Loucy (cell line): ENCODE results near the gene H2AZ2.

Experiments
- H2AFZ ChIP-seq: fragments of 200-600 bp; sonication (generic); 2 replicates; pipeline ENCODE4 v1.6.0; 2016; ENCODE audit warnings: antibody characterized with exemption, mild to moderate bottlenecking, low read length, moderate library complexity
- H3F3A ChIP-seq: fragments of 200-600 bp; 2 replicates; pipeline ENCODE4 v1.6.0; 2016; ENCODE audit warnings: antibody characterized with exemption, low read depth, mild to moderate bottlenecking
- H3K27me3 ChIP-seq: fragments of 200-600 bp; sonication (generic); 2 replicates; pipeline ENCODE4 v1.6.1; 2014; ENCODE audit warnings: low read length, mild to moderate bottlenecking; ENCODE audit not compliant: insufficient read depth, poor library complexity, severe bottlenecking
- H3K36me3 ChIP-seq: fragments of 200-600 bp; sonication (generic); 2 replicates; pipeline ENCODE4 v1.6.1; 2016; ENCODE audit warnings: low read length; ENCODE audit not compliant: insufficient read depth
- H3K4me1 ChIP-seq: fragments of 200-600 bp; sonication (generic); 2 replicates; pipeline ENCODE4 v1.5.1; 2014; ENCODE audit warnings: low read length, mild to moderate bottlenecking; ENCODE audit not compliant: insufficient read depth, poor library complexity, severe bottlenecking
- H3K4me2 ChIP-seq: fragments of 200-600 bp; sonication (generic); 2 replicates; pipeline ENCODE4 v1.6.0; 2014; ENCODE audit warnings: antibody characterized with exemption, low read length, low read depth, mild to moderate bottlenecking; ENCODE audit not compliant: poor library complexity, severe bottlenecking
- H3K4me3 ChIP-seq: fragments of 200-600 bp; sonication (generic); 2 replicates; pipeline ENCODE4 v1.5.1; 2014; ENCODE audit warnings: low read length, mild to moderate bottlenecking, mixed read lengths; ENCODE audit not compliant: poor library complexity, severe bottlenecking
- H3K79me2 ChIP-seq: fragments of 200-600 bp; sonication (generic); 2 replicates; pipeline ENCODE4 v1.6.1; 2014; ENCODE audit warnings: low read length; ENCODE audit not compliant: insufficient read depth
- H3K9ac ChIP-seq: fragments of 200-600 bp; sonication (generic); 2 replicates; pipeline ENCODE4 v1.6.0; 2014; ENCODE audit warnings: mild to moderate bottlenecking, low read depth, low read length, moderate library complexity; ENCODE audit not compliant: poor library complexity, severe bottlenecking
- H3K9me2 ChIP-seq: fragments of 200-600 bp; sonication (generic); replicated peaks from 2 replicates; pipeline ENCODE4 v1.6.1; 2016; ENCODE audit warnings: low read depth, low read length, mixed read lengths
- H3K9me3 ChIP-seq: fragments of 200-600 bp; sonication (generic); 2 replicates; pipeline ENCODE4 v1.6.1; 2014; ENCODE audit warnings: mild to moderate bottlenecking, antibody characterized with exemption, low read length, low read depth; ENCODE audit not compliant: insufficient read depth
- H4K20me1 ChIP-seq: fragments of 200-600 bp; sonication (generic); 2 replicates; pipeline ENCODE4 v1.6.0; 2014; ENCODE audit warnings: antibody characterized with exemption, low read length, mild to moderate bottlenecking; ENCODE audit not compliant: insufficient read depth, poor library complexity, severe bottlenecking
- EZH2phosphoT487 ChIP-seq: fragments of 200-600 bp; IDR thresholded peaks from 2 replicates; pipeline ENCODE4 v1.6.1; 2018; ENCODE audit warnings: antibody characterized with exemption, mild to moderate bottlenecking, moderate library complexity, borderline replicate concordance
- TF ChIP-seq, protein P1 (sequence below): fragments of 200-600 bp; sonication (generic); conservative IDR thresholded peaks from 2 replicates; pipeline ENCODE4 v1.5.1; 2014; ENCODE audit warnings: mild to moderate bottlenecking, antibody characterized with exemption, low read length

H2AZ2 gene

DNA sequence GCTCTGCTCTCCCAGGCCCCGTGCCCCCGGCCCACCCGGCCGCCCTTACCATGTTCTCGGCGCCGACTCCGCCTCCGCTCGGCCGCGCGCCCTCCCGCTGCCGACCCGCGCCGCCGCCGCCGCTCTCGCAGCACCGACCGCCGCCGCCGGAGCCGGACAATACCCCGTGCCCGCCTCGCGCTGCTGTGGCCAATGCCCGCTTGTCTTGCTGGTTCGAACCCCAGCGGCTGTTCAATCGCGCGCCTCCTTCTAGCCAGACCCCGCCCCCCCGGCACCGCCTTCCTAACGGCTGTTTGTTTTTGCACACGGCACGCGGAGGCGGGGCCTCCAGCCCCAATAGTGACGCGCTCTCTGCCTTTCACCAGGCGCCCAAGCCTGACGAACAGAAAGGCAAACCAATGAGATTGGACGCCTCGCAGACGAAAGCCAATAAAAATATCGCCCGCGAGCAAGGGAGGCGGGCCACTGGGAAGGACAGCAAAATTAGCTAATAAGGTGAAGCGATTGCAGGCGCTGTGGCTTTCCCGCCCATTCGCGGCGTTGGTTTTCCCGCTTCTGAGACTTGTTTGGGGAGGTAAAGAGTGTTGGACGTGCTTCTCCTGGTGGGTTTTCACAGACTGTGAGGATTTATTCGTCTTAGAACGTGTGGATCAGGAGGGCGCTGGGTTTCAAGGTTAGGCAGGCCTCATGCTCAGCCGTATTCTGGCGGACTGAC, at the start of gene H2AZ2:
Gene H2AZ2, minus strand, starts transcription at position 168 of the 715 bp plus-strand sequence. Its CDS starts 116 bp downstream, at position 52.
- Histone ChIP-seq H2AFZ (peak within 1 kb of the TSS; percentile 69), H3K4me2 (peak within 1 kb of the TSS; percentile 92), H3K27me3 (no peaks in the 10 kb centered on the region), H3K9me3 (no peaks in the 10 kb centered on the region), H4K20me1 (peaks cover 39% of the 10 kb centered on the region), H3K4me3 (peak within 1 kb of the TSS; percentile 89), H3K36me3 (no peaks in the 10 kb centered on the region), H3K9ac (peak within 1 kb of the TSS; percentile 96), H3K4me1 (peaks cover 39% of the 10 kb centered on the region), H3K9me2 (no peaks in the 10 kb centered on the region), H3K79me2 (peaks cover 62% of the 10 kb centered on the region), H3F3A (peaks cover 15% of the 10 kb centered on the region)
- TF ChIP-seq, protein P1, sequence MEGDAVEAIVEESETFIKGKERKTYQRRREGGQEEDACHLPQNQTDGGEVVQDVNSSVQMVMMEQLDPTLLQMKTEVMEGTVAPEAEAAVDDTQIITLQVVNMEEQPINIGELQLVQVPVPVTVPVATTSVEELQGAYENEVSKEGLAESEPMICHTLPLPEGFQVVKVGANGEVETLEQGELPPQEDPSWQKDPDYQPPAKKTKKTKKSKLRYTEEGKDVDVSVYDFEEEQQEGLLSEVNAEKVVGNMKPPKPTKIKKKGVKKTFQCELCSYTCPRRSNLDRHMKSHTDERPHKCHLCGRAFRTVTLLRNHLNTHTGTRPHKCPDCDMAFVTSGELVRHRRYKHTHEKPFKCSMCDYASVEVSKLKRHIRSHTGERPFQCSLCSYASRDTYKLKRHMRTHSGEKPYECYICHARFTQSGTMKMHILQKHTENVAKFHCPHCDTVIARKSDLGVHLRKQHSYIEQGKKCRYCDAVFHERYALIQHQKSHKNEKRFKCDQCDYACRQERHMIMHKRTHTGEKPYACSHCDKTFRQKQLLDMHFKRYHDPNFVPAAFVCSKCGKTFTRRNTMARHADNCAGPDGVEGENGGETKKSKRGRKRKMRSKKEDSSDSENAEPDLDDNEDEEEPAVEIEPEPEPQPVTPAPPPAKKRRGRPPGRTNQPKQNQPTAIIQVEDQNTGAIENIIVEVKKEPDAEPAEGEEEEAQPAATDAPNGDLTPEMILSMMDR = no peak
- TF ChIP-seq EZH2phosphoT487 = no peak

DNA sequence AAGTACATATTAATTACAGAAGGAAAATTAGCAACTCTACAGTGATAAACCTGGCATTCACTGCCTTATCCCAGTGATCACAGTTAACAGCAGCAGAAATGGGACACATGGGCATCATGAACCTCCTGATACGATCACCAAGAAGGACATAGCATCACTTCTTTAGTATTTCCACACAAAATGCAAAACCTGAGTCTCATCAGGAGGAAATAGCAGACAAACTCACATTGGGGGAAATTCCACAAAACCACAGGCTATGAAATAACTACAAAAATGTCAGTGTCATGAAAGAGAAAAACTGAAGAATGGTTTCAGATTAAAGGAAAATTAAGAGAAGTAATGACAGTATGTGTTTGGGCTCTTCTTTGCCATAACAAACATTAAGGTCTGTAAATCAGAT, 49.4 kb upstream of the H2AZ2 start:
- peaks cover 6% of the 10 kb centered on the region for H3K4me1 ChIP-seq
- no peak overlapping the region for H3K4me2 ChIP-seq
- no peaks in the 10 kb centered on the region for H3K79me2 ChIP-seq
- H3K36me3 ChIP-seq = no peaks in the 10 kb centered on the region
- no peak overlapping the region for H3K4me3 ChIP-seq
- H3K9me2 ChIP-seq = no peaks in the 10 kb centered on the region
- no peak overlapping the region for H2AFZ ChIP-seq
- no peaks in the 10 kb centered on the region for H4K20me1 ChIP-seq
- TF ChIP-seq EZH2phosphoT487 = no peak
- TF ChIP-seq, protein P1 = no peak
- no peak overlapping the region for H3K9ac ChIP-seq
- H3F3A ChIP-seq = no peaks in the 10 kb centered on the region
- no peaks in the 10 kb centered on the region for H3K27me3 ChIP-seq
- no peaks in the 10 kb centered on the region for H3K9me3 ChIP-seq

DNA sequence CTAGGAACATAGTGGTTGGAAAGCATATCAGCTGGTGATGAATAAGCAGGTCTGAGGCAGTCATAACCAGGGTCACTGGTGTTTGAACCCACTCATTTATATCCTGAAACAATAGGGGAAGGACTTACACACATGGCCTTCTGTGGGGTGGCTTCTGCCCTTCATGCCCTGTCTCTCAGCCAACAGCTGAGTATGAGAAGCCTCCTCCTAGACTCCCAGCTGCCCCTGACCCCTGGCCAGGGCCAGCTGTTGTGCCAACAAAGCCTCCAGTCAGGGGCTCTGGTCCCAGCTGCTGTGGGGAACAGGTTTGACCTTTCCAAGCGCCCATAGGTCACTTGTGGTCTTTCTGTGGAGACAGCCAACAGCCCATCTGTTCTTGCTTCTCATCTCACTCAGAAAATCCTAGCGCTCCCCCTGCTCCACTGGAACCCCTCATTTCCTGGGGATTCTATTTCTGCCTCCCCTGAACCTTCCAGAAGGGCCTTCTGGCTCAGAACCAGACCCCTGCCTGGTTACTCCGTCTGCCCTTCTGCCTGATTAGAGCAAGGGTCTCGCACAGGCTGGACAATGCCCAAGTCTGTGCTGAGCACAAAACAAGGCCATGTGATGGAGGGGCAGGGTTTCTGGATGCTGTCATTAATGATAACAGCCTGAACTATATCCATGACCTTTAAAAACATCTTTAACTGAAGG, 47.1 kb upstream of the H2AZ2 start:
- TF ChIP-seq, protein P1 = no peak
- no peak for TF ChIP-seq EZH2phosphoT487
- H3K9me3 ChIP-seq = no peaks in the 10 kb centered on the region
- no peaks in the 10 kb centered on the region for H3K9me2 ChIP-seq
- no peaks in the 10 kb centered on the region for H3F3A ChIP-seq
- H3K9ac ChIP-seq = no peak overlapping the region
- H4K20me1 ChIP-seq = no peaks in the 10 kb centered on the region
- H3K79me2 ChIP-seq = no peaks in the 10 kb centered on the region
- no peak overlapping the region for H2AFZ ChIP-seq
- H3K27me3 ChIP-seq = no peaks in the 10 kb centered on the region
- peaks cover 15% of the 10 kb centered on the region for H3K4me1 ChIP-seq
- no peak overlapping the region for H3K4me2 ChIP-seq
- H3K4me3 ChIP-seq = no peak overlapping the region
- H3K36me3 ChIP-seq = no peaks in the 10 kb centered on the region
